ENCODE results near the gene PDGFD.

The PDGFD gene

GRCh38 chr11:104093426-104094280 is 70.3 kb downstream of the PDGFD start:
- TF ChIP-seq CTCF (IDR thresholded peaks at IDR 0.05; ENCODE audit: control insufficient read depth, insufficient read depth, low read depth, low read length, missing control alignments): no peak
- no peak overlapping the region for H3K4me3 ChIP-seq (ENCODE audit: control insufficient read depth, low read depth, low read length)
- no peak for DNase-seq (ENCODE audit: low read depth)

GRCh38 chr11:104092744-104093143 is 71.2 kb downstream of the PDGFD start:
- no peak for TF ChIP-seq CTCF (IDR thresholded peaks at IDR 0.05; ENCODE audit: control insufficient read depth, insufficient read depth, low read depth, low read length, missing control alignments)
- DNase-seq (ENCODE audit: low read depth): no peak
- H3K4me3 ChIP-seq (ENCODE audit: control insufficient read depth, low read depth, low read length): no peak overlapping the region

- no peak for DNase-seq (ENCODE audit: low read depth)
- H3K4me3 ChIP-seq (ENCODE audit: control insufficient read depth, low read depth, low read length): no peak overlapping the region
- no peak for TF ChIP-seq CTCF (IDR thresholded peaks at IDR 0.05; ENCODE audit: control insufficient read depth, insufficient read depth, low read depth, low read length, missing control alignments)
Observed at GRCh38 chr11:104091281-104092096, 72.5 kb downstream of the PDGFD start.

GRCh38 chr11:104090767-104091166 is 73.2 kb downstream of the PDGFD start:
- no peak overlapping the region for H3K4me3 ChIP-seq (ENCODE audit: control insufficient read depth, low read depth, low read length)
- no peak for DNase-seq (ENCODE audit: low read depth)
- no peak for TF ChIP-seq CTCF (IDR thresholded peaks at IDR 0.05; ENCODE audit: control insufficient read depth, insufficient read depth, low read depth, low read length, missing control alignments)

- DNase-seq (ENCODE audit: low read depth): no peak
- no peak overlapping the region for H3K4me3 ChIP-seq (ENCODE audit: control insufficient read depth, low read depth, low read length)
- no peak for TF ChIP-seq CTCF (IDR thresholded peaks at IDR 0.05; ENCODE audit: control insufficient read depth, insufficient read depth, low read depth, low read length, missing control alignments)
Observed at GRCh38 chr11:104089481-104089880, 74.5 kb downstream of the PDGFD start.

GRCh38 chr11:104086621-104087020 is 77.3 kb downstream of the PDGFD start:
- TF ChIP-seq CTCF (IDR thresholded peaks at IDR 0.05; ENCODE audit: control insufficient read depth, insufficient read depth, low read depth, low read length, missing control alignments): no peak
- no peak overlapping the region for H3K4me3 ChIP-seq (ENCODE audit: control insufficient read depth, low read depth, low read length)
- DNase-seq (ENCODE audit: low read depth): no peak
